ELF-1 (cell line): ENCODE data around the gene AMT.
"Not testable (repeated sequence)": the region's sequence is repeated elsewhere in the genome, so short reads cannot be mapped to it uniquely, and the experiment has no call there.

ENCODE experiments used
- DNase-seq: peaks from one replicate; pipeline ENCODE4 v3.0.0-alpha.2; 2016; ENCODE audit warnings: low read depth, low spot score

The AMT gene

GRCh38 chr3:49391310-49391709, 31.0 kb downstream of the AMT start:
- not testable (repeated sequence) for DNase-seq

GRCh38 chr3:49389297-49389696, 33.0 kb downstream of the AMT start:
- DNase-seq = no peak

- DNase-seq = no peak
These were observed 33.9 kb downstream of the AMT start for GRCh38 chr3:49388289-49388820.

- no peak for DNase-seq
These were observed 34.6 kb downstream of the AMT start for GRCh38 chr3:49387721-49388120.

- DNase-seq = no peak
These were observed 36.1 kb downstream of the AMT start for GRCh38 chr3:49386056-49386756.

- DNase-seq = no peak
These were observed 36.7 kb downstream of the AMT start for GRCh38 chr3:49385617-49386016.

GRCh38 chr3:49383387-49383786, 38.9 kb downstream of the AMT start:
- no peak for DNase-seq

GRCh38 chr3:49378249-49378895, 43.9 kb downstream of the AMT start:
- DNase-seq = no peak

GRCh38 chr3:49377483-49377882, 44.8 kb downstream of the AMT start:
- no peak for DNase-seq

- no peak for DNase-seq
These were observed 50.3 kb downstream of the AMT start for GRCh38 chr3:49371946-49372345.

GRCh38 chr3:49370585-49371290, 51.5 kb downstream of the AMT start:
- no peak for DNase-seq
